EH (cell line): Measurements from ENCODE around the gene NAP1L2.
"Not testable (repeated sequence)": the region's sequence is repeated elsewhere in the genome, so short reads cannot be mapped to it uniquely, and the experiment has no call there.

Experiments used
- DNase-seq: peaks from one replicate; pipeline ENCODE4 v3.0.0-alpha.2; 2015; ENCODE audit warnings: low read depth

NAP1L2 gene, protein sequence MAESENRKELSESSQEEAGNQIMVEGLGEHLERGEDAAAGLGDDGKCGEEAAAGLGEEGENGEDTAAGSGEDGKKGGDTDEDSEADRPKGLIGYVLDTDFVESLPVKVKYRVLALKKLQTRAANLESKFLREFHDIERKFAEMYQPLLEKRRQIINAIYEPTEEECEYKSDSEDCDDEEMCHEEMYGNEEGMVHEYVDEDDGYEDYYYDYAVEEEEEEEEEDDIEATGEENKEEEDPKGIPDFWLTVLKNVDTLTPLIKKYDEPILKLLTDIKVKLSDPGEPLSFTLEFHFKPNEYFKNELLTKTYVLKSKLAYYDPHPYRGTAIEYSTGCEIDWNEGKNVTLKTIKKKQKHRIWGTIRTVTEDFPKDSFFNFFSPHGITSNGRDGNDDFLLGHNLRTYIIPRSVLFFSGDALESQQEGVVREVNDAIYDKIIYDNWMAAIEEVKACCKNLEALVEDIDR

DNA sequence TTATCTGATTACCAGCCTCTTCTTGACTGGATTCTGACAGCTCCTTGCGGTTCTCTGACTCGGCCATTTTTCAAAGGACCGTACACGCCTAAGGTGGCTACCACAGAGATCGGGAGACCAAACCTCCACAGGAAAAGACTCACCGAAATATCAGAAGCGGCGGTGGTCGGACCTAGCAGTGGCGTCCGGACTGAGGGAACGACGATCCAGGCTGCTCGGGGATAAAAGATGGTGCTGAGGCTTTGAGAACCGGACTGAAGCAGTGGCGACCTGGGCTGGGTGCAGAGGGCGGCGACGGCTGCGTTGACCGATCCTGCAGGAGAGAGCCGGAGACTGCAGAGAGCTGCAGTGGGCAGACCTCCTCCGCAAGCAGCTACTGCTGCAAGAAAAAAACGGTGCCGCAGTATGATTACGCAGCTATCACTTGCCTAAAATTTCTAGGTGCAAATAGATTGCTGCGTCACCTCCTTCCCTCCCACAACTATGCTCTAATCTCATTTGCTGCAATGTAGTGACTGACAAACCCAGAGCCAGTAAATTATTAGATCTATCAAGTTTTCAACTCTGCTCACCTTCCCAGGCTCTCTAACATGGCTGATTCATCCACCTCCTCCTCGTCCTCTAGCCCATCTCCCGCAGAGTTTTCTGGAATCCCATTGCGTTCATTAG lies at the start of gene NAP1L2:
TSS of gene NAP1L2 (minus strand) at position 426 of the 669 bp plus-strand sequence. CDS start at position 67, 359 bp downstream.
- peak; percentile 1 for DNase-seq

DNA sequence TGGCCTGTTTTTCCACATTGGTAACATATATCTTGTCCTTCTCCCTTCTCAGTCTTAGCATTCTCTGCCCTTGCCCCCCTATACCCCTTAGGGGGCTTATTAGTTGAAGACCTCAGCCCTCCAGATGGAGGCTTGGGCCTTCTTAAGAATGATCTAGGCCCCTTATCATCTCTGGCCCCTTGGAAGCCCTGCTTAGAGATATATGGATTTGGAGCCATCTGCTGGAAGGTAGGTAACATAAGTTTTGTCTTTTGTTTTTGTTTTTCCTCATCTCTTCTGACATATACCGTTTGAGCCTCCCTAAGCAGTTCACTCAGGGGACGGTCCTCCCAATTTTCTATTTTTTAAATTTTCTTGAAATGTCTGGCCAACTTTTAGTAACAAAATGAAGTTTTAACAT lies 48.3 kb upstream of the NAP1L2 start:
- peak; percentile 0 for DNase-seq

DNA sequence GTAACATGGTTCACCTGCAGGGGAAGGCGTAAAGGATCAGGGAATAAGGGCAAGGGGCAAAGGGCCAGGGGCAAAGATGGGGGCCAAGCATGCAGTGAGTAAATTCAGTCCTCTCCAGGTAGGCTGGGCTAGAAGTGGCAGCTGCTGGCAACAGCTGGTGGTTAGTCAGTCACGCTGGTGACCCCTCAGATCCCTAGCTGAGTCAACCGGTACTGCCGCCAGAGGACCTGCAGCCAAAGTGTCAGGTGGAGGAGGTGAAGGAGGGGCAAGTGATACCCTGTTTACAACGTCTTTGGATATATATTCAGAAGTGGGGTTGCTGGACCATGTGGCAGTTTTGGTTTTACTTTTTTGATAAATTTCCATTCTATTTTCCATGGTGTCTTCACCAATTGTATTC lies 24.6 kb upstream of the NAP1L2 start:
- DNase-seq: no peak

DNA sequence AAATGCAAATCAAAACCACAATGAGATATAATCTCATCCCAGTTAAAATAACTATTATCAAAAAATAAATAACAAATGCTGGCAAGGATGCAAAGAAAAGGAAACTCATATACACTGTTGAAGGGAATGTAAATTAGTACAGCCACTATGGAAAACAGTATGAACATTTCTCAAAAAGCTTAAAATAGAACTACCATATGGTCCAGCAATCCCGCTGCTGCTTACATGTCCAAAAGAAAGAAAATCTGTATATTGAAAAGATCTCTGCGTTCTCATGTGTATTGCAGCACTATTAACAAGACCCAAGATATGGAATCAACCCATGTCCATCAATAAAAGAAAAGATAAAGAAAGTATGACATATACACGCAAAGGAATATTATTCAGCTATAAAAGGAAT lies 3.0 kb upstream of the NAP1L2 start:
- DNase-seq: no peak

- DNase-seq: no peak
These were observed 595 bp upstream of the NAP1L2 start for GRCh38 chrX:73215246-73215645.

- DNase-seq: no peak
These were observed 771 bp downstream of the NAP1L2 start for GRCh38 chrX:73213734-73214425.

- no peak for DNase-seq
These were observed 8.3 kb downstream of the NAP1L2 start for GRCh38 chrX:73206366-73206765.

GRCh38 chrX:73182502-73183114 lies 32.0 kb downstream of the NAP1L2 start:
- no peak for DNase-seq

GRCh38 chrX:73168945-73169344 lies 45.7 kb downstream of the NAP1L2 start:
- not testable (repeated sequence) for DNase-seq
